Jurkat, Clone E6-1 (cell line): ENCODE data around the gene FOXN3.

Experiments used
- DNase-seq: peaks from one replicate; pipeline ENCODE4 v3.0.0-alpha.2; 2011; ENCODE audit warnings: low read depth, low spot score
- H3K4me3 ChIP-seq: 2 replicates; pipeline ENCODE4 v1.5.1; 2011; ENCODE audit warnings: mild to moderate bottlenecking, low read length, control low read depth, moderate library complexity

FOXN3 gene

GRCh38 chr14:89435892-89436656, 19.0 kb upstream of the FOXN3 start:
- no peak overlapping the region for H3K4me3 ChIP-seq
- DNase-seq = no peak

- no peak for DNase-seq
- H3K4me3 ChIP-seq = no peak overlapping the region
These were observed 18.5 kb upstream of the FOXN3 start for GRCh38 chr14:89435492-89435891.

GRCh38 chr14:89432226-89432625, 15.2 kb upstream of the FOXN3 start:
- no peak for DNase-seq
- H3K4me3 ChIP-seq = no peak overlapping the region

GRCh38 chr14:89430391-89431236, 13.6 kb upstream of the FOXN3 start:
- DNase-seq = peak; percentile 75
- H3K4me3 ChIP-seq = peak overlapping the region; percentile 52

- peak; percentile 73 for DNase-seq
- H3K4me3 ChIP-seq = peak overlapping the region; percentile 52
These were observed 12.5 kb upstream of the FOXN3 start for GRCh38 chr14:89429199-89430181.

- DNase-seq = no peak
- H3K4me3 ChIP-seq = peak overlapping the region; percentile 52; the same call in 1 of the 2 replicates
These were observed 11.6 kb upstream of the FOXN3 start for GRCh38 chr14:89428546-89429198.

GRCh38 chr14:89428173-89428523, 11.1 kb upstream of the FOXN3 start:
- no peak overlapping the region for H3K4me3 ChIP-seq
- no peak for DNase-seq

GRCh38 chr14:89427426-89428172, 10.6 kb upstream of the FOXN3 start:
- no peak for DNase-seq
- H3K4me3 ChIP-seq = no peak overlapping the region

GRCh38 chr14:89425931-89426330, 8.9 kb upstream of the FOXN3 start:
- DNase-seq = no peak
- no peak overlapping the region for H3K4me3 ChIP-seq

GRCh38 chr14:89424241-89424640, 7.2 kb upstream of the FOXN3 start:
- no peak for DNase-seq

GRCh38 chr14:89422952-89423345, 5.9 kb upstream of the FOXN3 start:
- H3K4me3 ChIP-seq = no peak overlapping the region
- DNase-seq = no peak

More at GRCh38 chr14:89424241-89424640, 7.2 kb upstream of the FOXN3 start:
- no peak overlapping the region for H3K4me3 ChIP-seq

GRCh38 chr14:89422181-89422951, 5.3 kb upstream of the FOXN3 start:
- no peak for DNase-seq
- H3K4me3 ChIP-seq = no peak overlapping the region

- H3K4me3 ChIP-seq = no peak overlapping the region
- DNase-seq = no peak
These were observed 3.5 kb upstream of the FOXN3 start for GRCh38 chr14:89420502-89420901.

- H3K4me3 ChIP-seq = no peak overlapping the region
- DNase-seq = no peak
These were observed 3.0 kb upstream of the FOXN3 start for GRCh38 chr14:89419973-89420482.

GRCh38 chr14:89418976-89419375, 1.9 kb upstream of the FOXN3 start:
- H3K4me3 ChIP-seq = no peak overlapping the region
- DNase-seq = no peak

- DNase-seq = no peak
- no peak overlapping the region; the same call in 1 of the 2 replicates for H3K4me3 ChIP-seq
These were observed 1.4 kb upstream of the FOXN3 start for GRCh38 chr14:89418452-89418851.
